Panc1 (cell line): Measurements from ENCODE around the gene SOCS1. TPM values are rescaled to one million over a fixed set of nuclear protein-coding genes. Genes with fewer than 3 reads are reported as not detected.

Experiments
- ATAC-seq: fragments of 200-7000 bp; cut with Tn5 transposase; 2 replicates; pipeline ENCODE4 v1.9.1; 2020; ENCODE audit warnings: mild to moderate bottlenecking, moderate library complexity
- BruUV-seq: library from RNA; stranded (reverse); fragments of 400-500 nt; replicated peaks from 2 replicates; lab custom pipeline; 2021; lab: Mats Ljungman, UMichigan
- CTCF ChIA-PET: fragments of 300-600 bp; sonication (Branson Sonifier 250); formaldehyde crosslinking; loops from one replicate; lab custom pipeline; 2022; ENCODE audit warnings: antibody characterized with exemption; lab: Charles Lee
- POLR2A ChIA-PET: fragments of 300-600 bp; sonication (Branson Sonifier 250); formaldehyde crosslinking; loops from one replicate; lab custom pipeline; 2022; ENCODE audit warnings: antibody characterized with exemption; lab: Charles Lee
- DNase-seq: peaks from one replicate; pipeline ENCODE4 v3.0.0-alpha.2; 2010; ENCODE audit warnings: low read depth, low spot score
- H3K27ac ChIP-seq: 2 replicates; pipeline ENCODE4 v1.5.1; 2011; ENCODE audit warnings: mild to moderate bottlenecking, low read length, inconsistent platforms
- H3K27me3 ChIP-seq: fragments of 200-500 bp; sonication (Bioruptor generic); 2 replicates; pipeline ENCODE4 v1.6.0; 2014; ENCODE audit warnings: low read length, inconsistent platforms; ENCODE audit not compliant: control insufficient read depth, insufficient read depth
- H3K36me3 ChIP-seq: fragments of 200-500 bp; sonication (Bioruptor generic); 2 replicates; pipeline ENCODE4 v1.5.1; 2014; ENCODE audit warnings: inconsistent platforms, mild to moderate bottlenecking, low read length, moderate library complexity; ENCODE audit not compliant: control insufficient read depth, insufficient read depth
- H3K4me1 ChIP-seq: 2 replicates; pipeline ENCODE4 v1.5.1; 2011; ENCODE audit warnings: inconsistent platforms, mild to moderate bottlenecking, low read length, moderate library complexity; ENCODE audit not compliant: control insufficient read depth, insufficient read depth
- H3K4me3 ChIP-seq, 2 experiments: 2 replicates each; pipeline ENCODE4 v1.5.1; 2011 to 2012; ENCODE audit warnings: low read depth in 2 of 2, low read length in 2 of 2, mild to moderate bottlenecking in 2 of 2, inconsistent platforms in 1 of 2, moderate library complexity in 1 of 2
- H3K9me3 ChIP-seq: fragments of 200-500 bp; sonication (Bioruptor generic); 2 replicates; pipeline ENCODE4 v1.5.1; 2014; ENCODE audit warnings: low read depth, mild to moderate bottlenecking, inconsistent platforms, low read length, moderate library complexity; ENCODE audit not compliant: control insufficient read depth, insufficient read depth
- CTCF ChIP-seq: fragments of 450-650 bp; IDR thresholded peaks from 2 replicates; pipeline ENCODE4 v1.5.1; 2017; ENCODE audit warnings: mild to moderate bottlenecking
- POLR2AphosphoS5 ChIP-seq: IDR thresholded peaks from 2 replicates; pipeline ENCODE4 v1.6.1; 2012; ENCODE audit warnings: mild to moderate bottlenecking, low read depth, low read length, moderate library complexity
- REST ChIP-seq, 2 experiments: IDR thresholded peaks; 2 replicates each; pipeline ENCODE4 v1.6.1; 2011 to 2012; ENCODE audit warnings: low read depth in 2 of 2, control low read depth in 1 of 2, low read length in 1 of 2, mild to moderate bottlenecking in 1 of 2, moderate library complexity in 1 of 2; ENCODE audit not compliant: insufficient read depth in 1 of 2
- SIN3A ChIP-seq: IDR thresholded peaks from 2 replicates; pipeline ENCODE4 v1.6.1; 2012; ENCODE audit warnings: low read depth, mild to moderate bottlenecking, low read length, moderate library complexity, borderline replicate concordance; ENCODE audit not compliant: insufficient read depth
- TCF7L2 ChIP-seq: IDR thresholded peaks from 2 replicates; pipeline ENCODE4 v1.6.1; 2011; ENCODE audit warnings: mild to moderate bottlenecking, low read depth, low read length, inconsistent platforms
- in situ Hi-C: cut with HindIII; loops from 2 replicates; pipeline ENCODE4 v1.10.0; 2016; ENCODE audit warnings: low sequenced_read_pairs, low pct_unique_long_range_greater_than_20kb
- intact Hi-C: fragments of 100-400 bp; cut with micrococcal nuclease; formaldehyde crosslinking; loops from one replicate; pipeline ENCODE4 v1.10.0; 2022; ENCODE audit not compliant: unreplicated experiment
- total RNA-seq: library from RNA; stranded (reverse); gene quantifications from one replicate; pipeline ENCODE4 v1.2.1, GENCODE V29; 2021; ENCODE audit not compliant: unreplicated experiment

The SOCS1 gene
- total RNA-seq, 1 experiment from 2014 or later, result 4.8 TPM

DNA sequence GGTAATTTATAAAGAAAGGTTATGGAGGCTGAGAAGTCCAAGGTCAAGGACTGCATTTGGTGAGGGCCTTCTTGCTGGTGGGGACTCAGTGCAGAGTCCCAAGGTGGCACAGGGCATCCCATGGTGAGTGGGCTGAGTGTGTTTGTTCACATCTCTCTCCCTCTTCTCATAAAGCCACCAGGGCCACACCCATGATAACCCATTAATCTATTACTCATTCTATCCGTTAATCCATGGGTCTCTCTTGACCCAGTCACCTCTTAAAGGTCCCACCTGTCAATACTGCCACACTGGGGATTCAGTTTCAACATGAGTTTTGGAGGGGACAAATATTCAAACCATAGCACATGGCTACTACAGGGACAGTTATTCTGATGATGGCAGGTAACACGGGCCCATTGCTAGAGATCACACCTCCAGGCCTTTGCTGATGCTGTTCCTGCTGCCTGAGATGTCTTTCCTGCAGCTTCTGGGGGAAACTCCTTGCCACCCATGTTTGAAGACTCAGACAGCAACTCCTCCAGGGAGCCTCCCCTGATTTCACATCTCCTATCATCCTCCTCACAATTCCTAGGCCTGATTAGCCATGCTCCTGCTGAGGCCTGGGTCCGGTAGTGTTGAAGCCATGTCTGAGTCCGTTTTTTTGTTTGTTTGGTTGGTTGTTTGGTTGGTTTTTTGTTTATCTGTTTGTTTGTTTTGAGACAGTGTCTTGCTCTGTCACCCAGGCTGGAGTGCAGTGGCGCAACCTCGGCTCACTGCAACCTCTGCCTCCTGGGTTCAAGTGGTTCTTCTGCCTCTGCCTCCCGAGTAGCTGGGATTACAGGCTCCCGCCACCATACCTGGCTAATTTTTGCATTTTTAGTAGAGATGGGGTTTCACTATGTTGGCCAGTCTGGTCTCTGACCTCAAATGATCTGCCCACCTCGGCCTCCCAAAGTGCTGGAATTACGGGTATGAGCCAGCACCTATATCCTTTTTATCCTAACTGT lies 16.1 kb downstream of the SOCS1 start:
- H3K4me1 ChIP-seq, result no peaks in the 10 kb centered on the region
- no TSS peak for BruUV-seq
- no peaks in the 10 kb centered on the region for H3K27me3 ChIP-seq
- no peaks in the 10 kb centered on the region for H3K9me3 ChIP-seq
- no peak overlapping the region for H3K4me3 ChIP-seq
- DNase-seq (no peak), ATAC-seq (no peak)
- ChIA-PET CTCF (no interaction called here), POLR2A (no interaction called here)
- in situ Hi-C loops (no loop called here), intact Hi-C loops (no loop called here)
- no peaks in the 10 kb centered on the region for H3K36me3 ChIP-seq
- H3K27ac ChIP-seq, result no peak overlapping the region
- no peak for TF ChIP-seq SIN3A

DNA sequence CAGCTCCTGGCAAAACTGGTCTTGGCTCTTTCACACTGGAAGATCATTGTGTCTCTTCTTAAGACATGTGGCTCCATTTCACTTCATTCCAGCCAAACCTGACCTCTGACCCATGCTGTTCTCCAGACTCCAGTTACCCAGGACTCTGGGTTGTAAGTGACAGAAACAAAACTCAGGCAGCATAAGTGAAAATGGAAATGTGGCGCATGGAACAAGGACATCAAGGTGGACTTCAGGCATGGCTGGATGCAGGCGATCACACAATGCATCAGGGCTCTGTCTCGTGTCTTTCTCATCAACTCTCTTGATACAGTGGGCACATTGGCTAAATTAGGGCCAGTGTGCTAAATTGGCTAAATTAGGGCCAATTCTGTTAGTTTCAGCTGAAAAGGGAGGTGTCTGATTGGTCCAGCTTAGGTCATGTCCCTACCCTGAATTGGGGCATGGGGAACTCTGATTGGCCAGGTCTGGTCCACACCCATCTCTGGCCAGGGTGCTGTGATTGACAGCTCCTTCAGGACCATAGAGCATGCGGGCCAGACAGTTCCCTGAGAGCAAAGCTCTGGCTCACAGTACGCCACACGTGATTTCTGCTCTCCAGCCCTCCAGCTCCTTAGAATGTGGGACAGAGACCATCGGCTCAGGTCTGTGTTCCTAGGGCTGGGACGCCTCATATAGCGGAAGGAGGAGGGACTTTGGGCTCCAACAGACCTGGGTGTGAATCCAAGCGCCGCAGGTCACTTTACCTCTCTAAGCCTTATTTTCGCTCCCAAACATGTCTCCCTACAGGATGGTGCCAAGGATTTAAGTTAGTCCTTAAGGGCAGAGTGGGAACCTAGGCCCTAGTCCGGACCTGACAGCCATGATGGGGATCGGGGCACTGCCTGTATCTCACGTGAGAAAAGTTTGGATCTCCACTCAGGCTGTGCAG lies 17.5 kb downstream of the SOCS1 start:
- ATAC-seq (no peak), DNase-seq (no peak)
- no peaks in the 10 kb centered on the region for H3K27me3 ChIP-seq
- H3K9me3 ChIP-seq, result no peaks in the 10 kb centered on the region
- H3K27ac ChIP-seq, result no peak overlapping the region
- no peaks in the 10 kb centered on the region for H3K36me3 ChIP-seq
- no peak for TF ChIP-seq CTCF
- no peak for TF ChIP-seq POLR2AphosphoS5
- no peak for TF ChIP-seq SIN3A
- TF ChIP-seq TCF7L2, result no peak
- no peak for TF ChIP-seq REST (IDR thresholded peaks at IDR 0.05; ENCODE audit: insufficient read depth in 1 of 2, low read depth in 2 of 2, low read length in 1 of 2)
- no peak overlapping the region for H3K4me3 ChIP-seq
- no peaks in the 10 kb centered on the region for H3K4me1 ChIP-seq
- in situ Hi-C loops, result no loop called here
- ChIA-PET CTCF (no interaction called here), POLR2A (no interaction called here)
- BruUV-seq, result no TSS peak
- intact Hi-C loops, result no loop called here
